Aorta (tissue), 5 donors: ENCODE data around the gene UGT1A5. TPM values are rescaled to one million over a fixed set of nuclear protein-coding genes. Genes with fewer than 3 reads are reported as not detected.
"Not testable (repeated sequence)": the region's sequence is repeated elsewhere in the genome, so short reads cannot be mapped to it uniquely, and the experiment has no call there.

Experiments
- ATAC-seq: fragments of 200-7000 bp; cut with Tn5 transposase; one replicate; pipeline ENCODE4 v1.9.1; 2022; ENCODE audit warnings: moderate library complexity; ENCODE audit not compliant: low FRiP score
- DNase-seq, 2 donors: peaks; one replicate each; pipeline ENCODE4 v3.0.0-alpha.2; 2020
- H3K27ac ChIP-seq, 2 donors: one replicate each; pipeline ENCODE4 v1.5.1; 2013; ENCODE audit warnings: low read length in 2 of 2, mild to moderate bottlenecking in 2 of 2, moderate library complexity in 2 of 2, control low read depth in 1 of 2, inconsistent platforms in 1 of 2, low read depth in 1 of 2
- H3K27me3 ChIP-seq, 2 donors: one replicate each; pipeline ENCODE4 v1.6.1; 2013; ENCODE audit warnings: control low read depth in 1 of 2, low read length in 1 of 2, mild to moderate bottlenecking in 1 of 2, moderate library complexity in 1 of 2; ENCODE audit not compliant: insufficient read depth in 2 of 2, control insufficient read depth in 1 of 2
- H3K36me3 ChIP-seq, 2 donors: one replicate each; pipeline ENCODE4 v1.6.1; 2013; ENCODE audit warnings: control low read depth in 1 of 2, low read length in 1 of 2, mild to moderate bottlenecking in 1 of 2; ENCODE audit not compliant: insufficient read depth in 2 of 2, control insufficient read depth in 1 of 2
- H3K4me1 ChIP-seq, 2 donors: one replicate each; pipeline ENCODE4 v1.6.1; 2013; ENCODE audit warnings: low read length in 2 of 2, control low read depth in 1 of 2, mild to moderate bottlenecking in 1 of 2, moderate library complexity in 1 of 2; ENCODE audit not compliant: insufficient read depth in 2 of 2, control insufficient read depth in 1 of 2
- H3K4me3 ChIP-seq, 2 donors: one replicate each; pipeline ENCODE4 v1.5.1; 2013; ENCODE audit warnings: low read length in 2 of 2, control low read depth in 1 of 2, mild to moderate bottlenecking in 1 of 2
- H3K9me3 ChIP-seq: one replicate; pipeline ENCODE4 v1.6.1; 2013; ENCODE audit warnings: mild to moderate bottlenecking, low read length; ENCODE audit not compliant: control insufficient read depth
- WGBS, 2 donors: extraction: QIAGEN DNeasy Blood & Tissue Kit; methylation state at CpG; one replicate each; pipeline ENCODE4 v1.1.7; 2013; 5-methylcytosine and 5-hydroxymethylcytosine counted together
- intact Hi-C, 2 donors: fragments of 100-400 bp; cut with DNase I; formaldehyde crosslinking; loops; one replicate each; pipeline versions ENCODE4 v1.14.2 to v1.15.0; 2022
- polyA plus RNA-seq, 2 donors: library from polyadenylated mRNA; stranded (reverse); fragments of 200-250 nt; gene quantifications; one replicate each; pipeline ENCODE4 v1.2.3, GENCODE V29; 2013
- total RNA-seq, 2 donors: library from RNA; stranded (reverse); fragmentation: NEBNext Ultra II Directional; extraction: Animal tissue kit (Norgen Biotek cat#: 25700); gene quantifications; one replicate each; pipeline ENCODE4 v1.2.1, GENCODE V29; 2021
- donor health status: healthy with polysubstance abuse.
- donor health status: Bipolar disorder and iron deficiency.
- donor health status: DM: no; HTN: no; CAD: no.
- donor health status: DM: no; HTN: no; CAD: no.
- donor health status: DM: yes; HTN: yes; CAD: no.

UGT1A5 gene
- total and polyA plus RNA-seq, 4 donors = not detected

- H3K27ac ChIP-seq = no peak overlapping the region
- H3K4me3 ChIP-seq = no peak overlapping the region
- H3K36me3 ChIP-seq = no peaks in the 10 kb centered on the region
- no peaks in the 10 kb centered on the region for H3K9me3 ChIP-seq
- no peaks in the 10 kb centered on the region for H3K27me3 ChIP-seq
- H3K4me1 ChIP-seq = no peaks in the 10 kb centered on the region
- ATAC-seq (no peak), DNase-seq (no peak)
- 47 to 51% methylated on average over 4 of the region's 4 CpGs for WGBS, 2 donors
- intact Hi-C loops = no loop called here
Observed at GRCh38 chr2:233690444-233690843, 22.3 kb upstream of the UGT1A5 start.

GRCh38 chr2:233691443-233692433 lies 21.0 kb upstream of the UGT1A5 start:
- Histone ChIP-seq H3K36me3 (no peaks in the 10 kb centered on the region), H3K27ac (no peak overlapping the region), H3K9me3 (no peaks in the 10 kb centered on the region), H3K4me1 (no peaks in the 10 kb centered on the region), H3K27me3 (no peaks in the 10 kb centered on the region), H3K4me3 (no peak overlapping the region)
- ATAC-seq (no peak), DNase-seq (no peak)
- intact Hi-C loops = no loop called here
- WGBS, 2 donors = 86% methylated on average over 11 of the region's 11 CpGs

GRCh38 chr2:233692648-233693047 lies 20.1 kb upstream of the UGT1A5 start, which contains the start of gene UGT1A6:
TSS of gene UGT1A6 (plus strand) at chr2:233692890. CDS start at chr2:233693005, 115 bp downstream.
- no peaks in the 10 kb centered on the region for H3K9me3 ChIP-seq
- H3K27ac ChIP-seq = no peak within 1 kb of the TSS
- intact Hi-C loops = no loop called here
- no peaks in the 10 kb centered on the region for H3K36me3 ChIP-seq
- no peaks in the 10 kb centered on the region for H3K4me1 ChIP-seq
- no peak for DNase-seq
- H3K4me3 ChIP-seq = no peak within 1 kb of the TSS
- ATAC-seq = no peak
- 89 to 92% methylated on average over 4 of the region's 4 CpGs for WGBS, 2 donors
- H3K27me3 ChIP-seq = no peaks in the 10 kb centered on the region

DNA sequence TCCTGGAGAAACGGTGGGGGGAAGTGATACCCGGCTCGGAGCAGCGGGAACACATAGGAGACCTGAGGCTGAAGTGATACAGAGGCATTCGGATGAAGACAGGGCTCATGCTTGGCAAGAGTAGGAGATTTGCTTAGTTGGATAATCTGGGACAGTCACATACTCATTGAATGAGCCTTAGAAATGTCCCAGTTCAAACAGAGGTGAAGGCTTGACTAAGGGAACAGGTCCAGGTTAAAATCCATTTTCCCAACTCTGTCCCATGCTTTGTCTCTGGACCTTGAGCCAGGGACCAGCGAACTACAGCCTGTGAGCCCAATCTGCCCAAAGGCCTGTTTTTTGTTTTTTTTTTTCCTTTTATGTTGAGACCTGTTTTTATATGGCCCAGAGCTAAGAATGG lies 18.7 kb upstream of the UGT1A5 start:
- H3K27me3 ChIP-seq = no peaks in the 10 kb centered on the region
- H3K36me3 ChIP-seq = no peaks in the 10 kb centered on the region
- DNase-seq (no peak), ATAC-seq (no peak)
- H3K4me3 ChIP-seq = no peak overlapping the region
- intact Hi-C loops = no loop called here
- H3K4me1 ChIP-seq = no peaks in the 10 kb centered on the region
- no peak overlapping the region for H3K27ac ChIP-seq
- WGBS, 2 donors = 70 to 78% methylated on average over 6 of the region's 6 CpGs
- no peaks in the 10 kb centered on the region for H3K9me3 ChIP-seq

DNA sequence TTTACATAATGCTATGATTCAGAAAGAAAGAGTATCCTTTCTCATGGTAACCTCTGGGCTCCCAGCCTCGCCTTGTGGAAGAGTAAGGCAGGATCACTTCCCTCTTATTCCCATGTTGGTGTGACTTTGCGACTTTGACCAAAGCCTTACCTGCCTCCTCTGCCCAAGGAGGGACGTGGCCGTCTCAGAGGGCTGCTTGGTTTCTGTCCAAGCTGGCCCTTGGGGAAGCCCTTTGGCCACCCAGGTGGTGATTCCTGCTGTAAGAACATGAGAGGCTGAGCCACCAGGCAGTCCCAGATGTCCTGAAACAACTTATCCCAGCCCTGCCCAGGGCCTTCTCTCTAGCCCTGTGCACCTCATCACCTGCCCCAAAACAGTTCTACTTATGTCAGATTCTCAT lies 14.0 kb upstream of the UGT1A5 start:
- 81% methylated on average over 4 of the region's 4 CpGs for WGBS, 2 donors
- intact Hi-C loops = no loop called here
- no peak for ATAC-seq

GRCh38 chr2:233699424-233700027 lies 13.2 kb upstream of the UGT1A5 start:
- intact Hi-C loops = loop anchor here in 1 of 2 donors (10.0 kb wide), 1 partner anchor 215 kb away; no protein-coding TSS in a partner anchor
- Histone ChIP-seq H3K27ac (no peak overlapping the region), H3K4me1 (no peaks in the 10 kb centered on the region), H3K36me3 (no peaks in the 10 kb centered on the region), H3K27me3 (no peaks in the 10 kb centered on the region), H3K9me3 (peaks cover 1% of the 10 kb centered on the region), H3K4me3 (no peak overlapping the region)
- 92% methylated on average over 8 of the region's 8 CpGs for WGBS, 2 donors
- DNase-seq (no peak), ATAC-seq (peak; percentile 59)

More for the DNA sequence above, 14.0 kb upstream of the UGT1A5 start:
- Histone ChIP-seq H3K4me3 (no peak overlapping the region), H3K4me1 (no peaks in the 10 kb centered on the region), H3K27ac (no peak overlapping the region), H3K9me3 (peaks cover 1% of the 10 kb centered on the region), H3K27me3 (no peaks in the 10 kb centered on the region), H3K36me3 (no peaks in the 10 kb centered on the region)
- no peak for DNase-seq

DNA sequence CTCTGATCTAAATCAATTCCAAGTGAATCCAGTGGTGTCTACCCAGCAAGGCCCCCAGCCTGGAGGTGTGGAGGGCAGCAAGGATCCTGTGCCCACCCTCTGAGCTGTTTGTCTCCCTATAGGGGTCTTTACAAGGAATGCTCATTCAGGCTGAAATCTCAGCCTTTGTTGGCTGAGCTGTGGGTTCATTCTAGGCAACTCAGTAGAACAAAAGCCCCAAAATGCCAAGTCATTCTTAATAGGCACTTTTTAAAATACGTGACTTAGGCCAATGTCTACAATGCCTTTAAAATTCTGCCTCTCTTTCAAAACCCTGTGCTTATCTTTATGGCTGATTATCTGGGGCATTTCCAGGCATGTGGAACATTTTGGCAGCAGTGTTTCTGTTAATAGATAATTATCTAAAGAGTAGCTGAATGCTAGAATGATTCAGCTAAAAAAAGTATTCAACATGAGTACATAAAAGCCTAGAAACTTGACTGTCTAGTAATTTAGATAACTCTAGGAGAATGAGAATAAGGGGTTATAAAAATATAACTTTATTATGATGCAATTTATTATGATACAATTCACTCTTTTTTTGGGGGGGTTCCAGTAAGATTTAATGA lies 12.6 kb upstream of the UGT1A5 start:
- H3K4me3 ChIP-seq = no peak overlapping the region
- H3K27ac ChIP-seq = no peak overlapping the region
- WGBS, 2 donors = 0 to 3% methylated on average over 1 of the region's 1 CpG
- H3K36me3 ChIP-seq = no peaks in the 10 kb centered on the region
- peaks cover 1% of the 10 kb centered on the region for H3K9me3 ChIP-seq
- H3K27me3 ChIP-seq = no peaks in the 10 kb centered on the region
- intact Hi-C loops = loop anchor here in 1 of 2 donors (10.0 kb wide), 1 partner anchor 215 kb away; no protein-coding TSS in a partner anchor
- no peaks in the 10 kb centered on the region for H3K4me1 ChIP-seq
- no peak for DNase-seq
- peak; percentile 38 for ATAC-seq

DNA sequence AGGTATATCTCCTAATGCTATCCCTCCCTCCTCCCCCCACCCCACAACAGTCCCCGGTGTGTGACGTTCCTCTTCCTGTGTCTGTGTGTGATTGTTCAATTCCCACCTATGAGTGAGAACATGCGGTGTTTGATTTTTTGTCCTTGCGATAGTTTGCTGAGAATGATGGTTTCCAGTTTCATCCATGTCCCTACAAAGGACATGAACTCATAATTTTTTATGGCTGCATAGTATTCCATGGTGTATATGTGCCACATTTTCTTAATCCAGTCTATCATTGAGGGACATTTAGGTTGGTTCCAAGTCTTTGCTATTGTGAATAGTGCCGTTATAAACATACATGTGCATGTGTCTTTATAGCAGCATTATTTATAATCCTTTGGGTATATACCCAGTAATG lies 11.9 kb upstream of the UGT1A5 start:
- ATAC-seq, H3K27me3 ChIP-seq, H3K36me3 ChIP-seq, H3K9me3 ChIP-seq, DNase-seq, H3K4me1 ChIP-seq, H3K27ac ChIP-seq, H3K4me3 ChIP-seq: not testable (repeated sequence)
- intact Hi-C loops = loop anchor here in 1 of 2 donors (10.0 kb wide), 1 partner anchor 216 kb away; no protein-coding TSS in a partner anchor
- WGBS, 2 donors = 91 to 95% methylated on average over 5 of the region's 5 CpGs
